K562 (cell line): ENCODE data around the gene NRCAM. TPM values are rescaled to one million over a fixed set of nuclear protein-coding genes. Genes with fewer than 3 reads are reported as not detected.

Experiments used
- ASH1L ChIP-seq: fragments of 450-650 bp; IDR thresholded peaks from 2 replicates; pipeline ENCODE4 v1.6.1; 2018; ENCODE audit warnings: borderline replicate concordance, mild to moderate bottlenecking, low read depth; ENCODE audit not compliant: partially characterized antibody
- CBX5 ChIP-seq: IDR thresholded peaks from 2 replicates; pipeline ENCODE4 v1.6.1; 2014; ENCODE audit warnings: low read depth, borderline replicate concordance
- CCNT2 ChIP-seq: IDR thresholded peaks from 2 replicates; pipeline ENCODE4 v1.6.1; 2011; ENCODE audit warnings: borderline replicate concordance, low read depth, mild to moderate bottlenecking, moderate library complexity, mixed read lengths, low read length; ENCODE audit not compliant: insufficient read length; ENCODE audit errors: extremely low read depth
- GATA2 ChIP-seq: sonication (generic); formaldehyde crosslinking; IDR thresholded peaks from 2 replicates; pipeline ENCODE4 v1.4.0; 2020; ENCODE audit warnings: mild to moderate bottlenecking, missing genetic modification reagents
- LEF1 ChIP-seq: fragments of 450-650 bp; IDR thresholded peaks from 2 replicates; pipeline ENCODE4 v1.6.1; 2016; ENCODE audit warnings: mild to moderate bottlenecking
- MEF2D ChIP-seq: conservative IDR thresholded peaks from 2 replicates; pipeline ENCODE4 v1.6.1; 2016; ENCODE audit warnings: low read depth, missing genetic modification characterization, missing compliant biosample characterization
- OTX1 ChIP-seq: fragments of 450-650 bp; formaldehyde crosslinking; IDR thresholded peaks from 2 replicates; pipeline ENCODE4 v1.4.0; 2022; ENCODE audit warnings: mild to moderate bottlenecking
- PTRF ChIP-seq: fragments of 450-650 bp; IDR thresholded peaks from 2 replicates; pipeline ENCODE4 v1.6.1; 2016; ENCODE audit warnings: mild to moderate bottlenecking, missing genetic modification characterization, missing compliant biosample characterization
- SMARCC2 ChIP-seq: fragments of 450-650 bp; IDR thresholded peaks from 2 replicates; pipeline ENCODE4 v1.6.1; 2017; ENCODE audit warnings: antibody characterized with exemption, moderate library complexity, mild to moderate bottlenecking, low read depth
- TCF7 ChIP-seq: sonication (generic); IDR thresholded peaks from 2 replicates; pipeline ENCODE4 v1.6.1; 2016; ENCODE audit warnings: antibody characterized with exemption, borderline replicate concordance
- YY1 ChIP-seq, 3 experiments: IDR thresholded peaks; 2 replicates each; pipeline ENCODE4 v1.6.1; 2011; ENCODE audit warnings: low read length in 2 of 3, mild to moderate bottlenecking in 2 of 3, moderate library complexity in 2 of 3, borderline replicate concordance in 1 of 3, control low read depth in 1 of 3, low read depth in 1 of 3; ENCODE audit not compliant: insufficient read depth in 3 of 3, insufficient replicate concordance in 2 of 3, control insufficient read depth in 1 of 3, insufficient read length in 1 of 3; ENCODE audit errors: extremely low read depth in 1 of 3
- ZNF12 ChIP-seq: sonication (generic); formaldehyde crosslinking; IDR thresholded peaks from 2 replicates; pipeline ENCODE4 v1.4.0; 2020; ENCODE audit warnings: mild to moderate bottlenecking, missing genetic modification reagents
- ZNF3 ChIP-seq: fragments of 250-450 bp; sonication (Bioruptor Pico); IDR thresholded peaks from 2 replicates; pipeline ENCODE4 v1.5.0; 2021; ENCODE audit warnings: mild to moderate bottlenecking, moderate library complexity
- ZNF507 ChIP-seq: conservative IDR thresholded peaks from 2 replicates; pipeline ENCODE4 v1.6.1; 2017; ENCODE audit warnings: missing genetic modification characterization, missing compliant biosample characterization
- ZNF780A ChIP-seq: fragments of 250-450 bp; sonication (Bioruptor Pico); IDR thresholded peaks from 2 replicates; pipeline ENCODE4 v1.5.0; 2021; ENCODE audit warnings: mild to moderate bottlenecking
- ZNF830 ChIP-seq: fragments of 250-450 bp; sonication (Bioruptor Pico); IDR thresholded peaks from 2 replicates; pipeline ENCODE4 v1.5.0; 2021; ENCODE audit warnings: mild to moderate bottlenecking
- polyA plus RNA-seq, 8 experiments: library from polyadenylated mRNA; depleted of rRNA in 4 of 8; stranded (reverse) in 5 of 8; unstranded in 3 of 8; fragments of >200 nt; fragmentation: Nextera tagmentation in 2 of 8; fragmentation: Illumina TruSeq in 1 of 8; extraction: Ambion mirVana in 2 of 8; extraction: Trizol in 1 of 8; gene quantifications; 2 replicates each; pipeline versions ENCODE4 v1.2.1 to v1.2.3, GENCODE V29; 2011 to 2014; ENCODE audit warnings: inconsistent platforms in 1 of 8, missing spikeins in 1 of 8
- total RNA-seq, 7 experiments: library from RNA; depleted of rRNA in 6 of 7; stranded (reverse); fragments of >200 nt in 6 of 7; fragmentation: Illumina TruSeq in 2 of 7; extraction: Trizol in 2 of 7; gene quantifications; 2 replicates each; pipeline versions ENCODE4 v1.2.1 to v1.2.3, GENCODE V29; 2011 to 2021; ENCODE audit warnings: low replicate concordance in 1 of 7
- TF ChIP-seq, protein P1 (sequence below): fragments of 250-450 bp; sonication (Bioruptor Pico); IDR thresholded peaks from 2 replicates; pipeline ENCODE4 v1.5.0; 2020; ENCODE audit warnings: mild to moderate bottlenecking
- TF ChIP-seq, protein P2 (sequence below): fragments of 450-650 bp; IDR thresholded peaks from 2 replicates; pipeline ENCODE4 v1.7.1; 2018; ENCODE audit warnings: mild to moderate bottlenecking, low read depth; ENCODE audit not compliant: partially characterized antibody
- TF ChIP-seq, protein P3 (sequence below): IDR thresholded peaks from 2 replicates; pipeline ENCODE4 v1.6.1; 2011; ENCODE audit not compliant: insufficient read length; ENCODE audit errors: extremely low read depth
- TF ChIP-seq, protein P4 (sequence below): sonication (generic); formaldehyde crosslinking; IDR thresholded peaks from 2 replicates; pipeline ENCODE4 v1.8.1; 2022; ENCODE audit warnings: missing genetic modification reagents
- TF ChIP-seq, protein P5 (sequence below): fragments of 250-450 bp; sonication (Bioruptor Pico); IDR thresholded peaks from 2 replicates; pipeline ENCODE4 v1.8.0; 2021; ENCODE audit warnings: borderline replicate concordance, mild to moderate bottlenecking, moderate library complexity; ENCODE audit not compliant: poor library complexity, severe bottlenecking

Gene NRCAM
- total and polyA plus RNA-seq, 9 of the 15 experiments (the other 6 are each of a cell fraction or from before 2014, with no cell fraction given): 0.03 to 0.54 (median 0.12) TPM; not detected in 1

DNA sequence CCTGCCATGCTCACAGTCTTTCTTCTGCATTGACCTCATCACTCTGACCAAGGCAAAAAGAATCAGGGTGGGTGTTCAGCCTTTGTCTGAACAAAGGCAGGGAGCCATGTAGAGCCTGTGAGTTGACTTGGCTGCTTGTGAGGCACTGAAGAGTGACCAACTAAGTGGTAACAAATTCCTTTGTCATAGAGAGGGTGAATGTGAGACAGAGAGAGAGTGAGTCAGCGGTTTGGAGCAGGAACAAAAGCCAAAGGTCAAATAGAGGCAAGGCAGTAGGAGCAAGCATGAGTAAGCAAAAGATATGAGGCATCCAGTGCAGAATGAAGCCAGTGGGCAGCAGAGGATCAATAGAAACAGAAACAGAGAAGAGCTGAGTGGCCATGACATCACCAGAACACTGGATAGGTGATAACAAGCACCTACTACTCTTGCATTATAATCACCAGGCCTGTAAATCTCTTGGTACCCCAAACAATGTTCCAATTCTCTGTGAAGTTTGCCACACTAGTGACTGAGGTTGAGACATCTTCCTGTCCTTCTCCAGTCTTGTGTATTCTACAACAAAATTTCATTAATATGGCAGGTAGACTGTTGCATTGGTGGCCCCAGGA lies 209.9 kb downstream of the NRCAM start (continued):
- TF ChIP-seq, protein P1, sequence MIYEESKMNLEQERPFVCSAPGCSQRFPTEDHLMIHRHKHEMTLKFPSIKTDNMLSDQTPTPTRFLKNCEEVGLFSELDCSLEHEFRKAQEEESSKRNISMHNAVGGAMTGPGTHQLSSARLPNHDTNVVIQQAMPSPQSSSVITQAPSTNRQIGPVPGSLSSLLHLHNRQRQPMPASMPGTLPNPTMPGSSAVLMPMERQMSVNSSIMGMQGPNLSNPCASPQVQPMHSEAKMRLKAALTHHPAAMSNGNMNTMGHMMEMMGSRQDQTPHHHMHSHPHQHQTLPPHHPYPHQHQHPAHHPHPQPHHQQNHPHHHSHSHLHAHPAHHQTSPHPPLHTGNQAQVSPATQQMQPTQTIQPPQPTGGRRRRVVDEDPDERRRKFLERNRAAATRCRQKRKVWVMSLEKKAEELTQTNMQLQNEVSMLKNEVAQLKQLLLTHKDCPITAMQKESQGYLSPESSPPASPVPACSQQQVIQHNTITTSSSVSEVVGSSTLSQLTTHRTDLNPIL (CRISPR knock-in tag): no peak
- TF ChIP-seq ASH1L (peak; percentile 11), OTX1 (CRISPR knock-in tag) (peak; percentile 98), TCF7 (no peak), CBX5 (peak; percentile 67; the same call in 1 of the 2 replicates), SMARCC2 (peak; percentile 90), LEF1 (peak; percentile 98), MEF2D (tag) (no peak; the same call in none of the 2 replicates), ZNF780A (CRISPR knock-in tag) (no peak), CCNT2 (no peak), ZNF830 (CRISPR knock-in tag) (no peak), GATA2 (CRISPR knock-in tag) (peak; percentile 2; the same call in 1 of the 2 replicates), ZNF12 (CRISPR knock-in tag) (no peak), YY1 (IDR thresholded peaks at IDR 0.05; ENCODE audit: borderline replicate concordance in 1 of 3, control insufficient read depth in 1 of 3, extremely low read depth in 1 of 3, insufficient read depth in 3 of 3, insufficient read length in 1 of 3, insufficient replicate concordance in 2 of 3, low read depth in 1 of 3, low read length in 2 of 3) (peak in 1 of 3 experiments; percentile 52), ZNF507 (tag) (no peak), PTRF (tag) (no peak), ZNF3 (no peak)
- TF ChIP-seq, protein P2, sequence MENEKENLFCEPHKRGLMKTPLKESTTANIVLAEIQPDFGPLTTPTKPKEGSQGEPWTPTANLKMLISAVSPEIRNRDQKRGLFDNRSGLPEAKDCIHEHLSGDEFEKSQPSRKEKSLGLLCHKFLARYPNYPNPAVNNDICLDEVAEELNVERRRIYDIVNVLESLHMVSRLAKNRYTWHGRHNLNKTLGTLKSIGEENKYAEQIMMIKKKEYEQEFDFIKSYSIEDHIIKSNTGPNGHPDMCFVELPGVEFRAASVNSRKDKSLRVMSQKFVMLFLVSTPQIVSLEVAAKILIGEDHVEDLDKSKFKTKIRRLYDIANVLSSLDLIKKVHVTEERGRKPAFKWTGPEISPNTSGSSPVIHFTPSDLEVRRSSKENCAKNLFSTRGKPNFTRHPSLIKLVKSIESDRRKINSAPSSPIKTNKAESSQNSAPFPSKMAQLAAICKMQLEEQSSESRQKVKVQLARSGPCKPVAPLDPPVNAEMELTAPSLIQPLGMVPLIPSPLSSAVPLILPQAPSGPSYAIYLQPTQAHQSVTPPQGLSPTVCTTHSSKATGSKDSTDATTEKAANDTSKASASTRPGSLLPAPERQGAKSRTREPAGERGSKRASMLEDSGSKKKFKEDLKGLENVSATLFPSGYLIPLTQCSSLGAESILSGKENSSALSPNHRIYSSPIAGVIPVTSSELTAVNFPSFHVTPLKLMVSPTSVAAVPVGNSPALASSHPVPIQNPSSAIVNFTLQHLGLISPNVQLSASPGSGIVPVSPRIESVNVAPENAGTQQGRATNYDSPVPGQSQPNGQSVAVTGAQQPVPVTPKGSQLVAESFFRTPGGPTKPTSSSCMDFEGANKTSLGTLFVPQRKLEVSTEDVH: peak; percentile 77
- TF ChIP-seq, protein P3, sequence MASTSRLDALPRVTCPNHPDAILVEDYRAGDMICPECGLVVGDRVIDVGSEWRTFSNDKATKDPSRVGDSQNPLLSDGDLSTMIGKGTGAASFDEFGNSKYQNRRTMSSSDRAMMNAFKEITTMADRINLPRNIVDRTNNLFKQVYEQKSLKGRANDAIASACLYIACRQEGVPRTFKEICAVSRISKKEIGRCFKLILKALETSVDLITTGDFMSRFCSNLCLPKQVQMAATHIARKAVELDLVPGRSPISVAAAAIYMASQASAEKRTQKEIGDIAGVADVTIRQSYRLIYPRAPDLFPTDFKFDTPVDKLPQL: no peak
- TF ChIP-seq, protein P4, sequence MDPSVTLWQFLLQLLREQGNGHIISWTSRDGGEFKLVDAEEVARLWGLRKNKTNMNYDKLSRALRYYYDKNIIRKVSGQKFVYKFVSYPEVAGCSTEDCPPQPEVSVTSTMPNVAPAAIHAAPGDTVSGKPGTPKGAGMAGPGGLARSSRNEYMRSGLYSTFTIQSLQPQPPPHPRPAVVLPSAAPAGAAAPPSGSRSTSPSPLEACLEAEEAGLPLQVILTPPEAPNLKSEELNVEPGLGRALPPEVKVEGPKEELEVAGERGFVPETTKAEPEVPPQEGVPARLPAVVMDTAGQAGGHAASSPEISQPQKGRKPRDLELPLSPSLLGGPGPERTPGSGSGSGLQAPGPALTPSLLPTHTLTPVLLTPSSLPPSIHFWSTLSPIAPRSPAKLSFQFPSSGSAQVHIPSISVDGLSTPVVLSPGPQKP (CRISPR knock-in tag): no peak
- TF ChIP-seq, protein P5, sequence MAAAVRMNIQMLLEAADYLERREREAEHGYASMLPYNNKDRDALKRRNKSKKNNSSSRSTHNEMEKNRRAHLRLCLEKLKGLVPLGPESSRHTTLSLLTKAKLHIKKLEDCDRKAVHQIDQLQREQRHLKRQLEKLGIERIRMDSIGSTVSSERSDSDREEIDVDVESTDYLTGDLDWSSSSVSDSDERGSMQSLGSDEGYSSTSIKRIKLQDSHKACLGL (CRISPR knock-in tag): no peak
